Calu3 (cell line): ENCODE data around the gene ZNF684. TPM values are rescaled to one million over a fixed set of nuclear protein-coding genes. Genes with fewer than 3 reads are reported as not detected.
A peak's percentile ranks its signal among the peaks of the same experiment; 100 is the strongest.

Experiments used
- BruUV-seq: library from RNA; stranded (reverse); fragments of 400-500 nt; replicated peaks from 2 replicates; lab custom pipeline; 2021; lab: Mats Ljungman, UMichigan
- CTCF ChIA-PET: fragments of 300-600 bp; sonication (Branson Sonifier 250); formaldehyde crosslinking; loops from one replicate; lab custom pipeline; 2022; ENCODE audit warnings: antibody characterized with exemption; lab: Charles Lee
- DNase-seq: peaks from one replicate; pipeline ENCODE4 v3.0.0; 2022
- H3K27ac Mint-ChIP-seq: one replicate; pipeline ENCODE4 v1.8.0; 2022; ENCODE audit warnings: mixed read lengths; ENCODE audit not compliant: unreplicated experiment
- H3K27me3 Mint-ChIP-seq: one replicate; pipeline ENCODE4 v1.8.0; 2022; ENCODE audit warnings: mixed read lengths; ENCODE audit not compliant: unreplicated experiment
- H3K36me3 Mint-ChIP-seq: one replicate; pipeline ENCODE4 v1.8.0; 2022; ENCODE audit warnings: mild to moderate bottlenecking, moderate library complexity, mixed read lengths; ENCODE audit not compliant: insufficient read depth, unreplicated experiment
- H3K4me1 Mint-ChIP-seq: one replicate; pipeline ENCODE4 v1.8.0; 2022; ENCODE audit warnings: mild to moderate bottlenecking, low read depth, mixed read lengths; ENCODE audit not compliant: unreplicated experiment
- H3K4me3 Mint-ChIP-seq: one replicate; pipeline ENCODE4 v1.8.0; 2022; ENCODE audit warnings: mild to moderate bottlenecking, low read depth, moderate library complexity, mixed read lengths; ENCODE audit not compliant: unreplicated experiment
- H3K9me3 Mint-ChIP-seq: one replicate; pipeline ENCODE4 v1.8.0; 2022; ENCODE audit warnings: low read depth, mixed read lengths; ENCODE audit not compliant: unreplicated experiment
- intact Hi-C: fragments of 100-400 bp; cut with micrococcal nuclease; formaldehyde crosslinking; loops from one replicate; pipeline ENCODE4 v1.10.0; 2022; ENCODE audit not compliant: unreplicated experiment
- total RNA-seq: library from RNA; stranded (reverse); gene quantifications from 2 replicates; pipeline ENCODE4 v1.2.3, GENCODE V29; 2022
- TF ChIP-seq, protein P1 (sequence below): fragments of 200-600 bp; IDR thresholded peaks from one replicate; pipeline ENCODE4 v1.8.0; 2022; ENCODE audit warnings: antibody characterized with exemption; ENCODE audit not compliant: unreplicated experiment

Gene ZNF684
- total RNA-seq, 1 experiment from 2014 or later, result 5.1 TPM

DNA sequence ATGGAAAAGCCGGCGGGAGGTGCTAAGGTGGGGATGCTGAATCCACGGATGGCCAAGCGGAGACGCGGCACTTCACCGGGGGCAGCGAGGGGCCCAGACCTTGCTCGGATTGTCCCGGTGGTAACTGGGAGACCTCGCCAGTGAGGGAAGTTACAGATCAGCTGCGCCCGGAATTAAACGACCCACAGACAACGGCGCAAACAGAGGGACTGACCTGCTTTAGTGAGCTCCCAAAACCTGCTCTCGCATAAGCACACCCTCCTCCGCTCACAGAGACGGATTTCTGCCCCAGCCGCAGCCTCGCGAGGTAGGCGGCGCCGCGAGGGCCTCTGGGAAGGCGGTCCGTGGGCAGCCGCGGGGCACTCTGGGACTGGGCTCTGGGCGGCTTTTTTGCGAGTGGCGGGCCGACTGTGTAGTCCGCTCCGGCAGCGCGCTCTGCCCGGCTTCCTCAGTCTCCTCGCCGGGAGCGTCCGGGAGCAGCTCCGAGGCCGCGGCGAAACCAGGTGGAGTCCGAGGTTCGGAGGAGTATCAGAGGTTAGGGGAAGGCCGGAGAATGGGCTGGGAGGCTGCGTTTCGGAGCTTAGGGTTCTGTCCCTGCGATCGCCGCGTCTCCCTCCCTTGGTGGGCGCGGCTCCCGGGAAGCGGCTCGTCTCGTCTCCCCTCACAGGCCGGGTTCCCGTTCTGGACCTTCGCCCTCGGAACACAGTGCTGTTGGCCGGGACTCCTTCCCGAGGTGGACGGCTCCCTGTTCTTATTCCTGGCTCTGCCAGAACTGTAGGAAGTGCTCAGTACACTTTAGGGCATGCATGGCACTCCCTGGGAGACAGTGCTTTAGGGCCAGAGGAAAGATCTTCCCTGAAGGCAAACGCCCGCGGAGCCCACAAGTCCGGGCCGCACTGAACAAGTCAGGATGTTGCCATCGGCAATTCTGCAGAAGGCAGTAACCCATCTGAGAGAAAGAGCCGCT, 22.8 kb upstream of the ZNF684 start, which contains the start of gene EXO5:
Gene EXO5, plus strand, starts transcription at position 393 of the 967 bp plus-strand sequence. CDS start 5,778 bp downstream, outside the sequence.
- H3K9me3 Mint-ChIP-seq, result peaks cover 22% of the 10 kb centered on the region
- TF ChIP-seq, protein P1, sequence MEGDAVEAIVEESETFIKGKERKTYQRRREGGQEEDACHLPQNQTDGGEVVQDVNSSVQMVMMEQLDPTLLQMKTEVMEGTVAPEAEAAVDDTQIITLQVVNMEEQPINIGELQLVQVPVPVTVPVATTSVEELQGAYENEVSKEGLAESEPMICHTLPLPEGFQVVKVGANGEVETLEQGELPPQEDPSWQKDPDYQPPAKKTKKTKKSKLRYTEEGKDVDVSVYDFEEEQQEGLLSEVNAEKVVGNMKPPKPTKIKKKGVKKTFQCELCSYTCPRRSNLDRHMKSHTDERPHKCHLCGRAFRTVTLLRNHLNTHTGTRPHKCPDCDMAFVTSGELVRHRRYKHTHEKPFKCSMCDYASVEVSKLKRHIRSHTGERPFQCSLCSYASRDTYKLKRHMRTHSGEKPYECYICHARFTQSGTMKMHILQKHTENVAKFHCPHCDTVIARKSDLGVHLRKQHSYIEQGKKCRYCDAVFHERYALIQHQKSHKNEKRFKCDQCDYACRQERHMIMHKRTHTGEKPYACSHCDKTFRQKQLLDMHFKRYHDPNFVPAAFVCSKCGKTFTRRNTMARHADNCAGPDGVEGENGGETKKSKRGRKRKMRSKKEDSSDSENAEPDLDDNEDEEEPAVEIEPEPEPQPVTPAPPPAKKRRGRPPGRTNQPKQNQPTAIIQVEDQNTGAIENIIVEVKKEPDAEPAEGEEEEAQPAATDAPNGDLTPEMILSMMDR, result no peak
- peak within 1 kb of the TSS; percentile 61 for H3K27ac Mint-ChIP-seq
- CTCF ChIA-PET, result interaction anchor here (0.5 to 1.4 kb wide), 2 partner anchors 23 to 621 kb away, joined by 3 read pairs; partner anchors contain the start of gene ZNF684
- intact Hi-C loops, result loop anchor here (5.0 kb wide), 1 partner anchor 51 kb away; no protein-coding TSS in a partner anchor
- H3K36me3 Mint-ChIP-seq, result peaks cover 18% of the 10 kb centered on the region
- H3K4me3 Mint-ChIP-seq, result peak within 1 kb of the TSS; percentile 86
- no peaks in the 10 kb centered on the region for H3K27me3 Mint-ChIP-seq
- peak; percentile 78 for DNase-seq
- peaks cover 9% of the 10 kb centered on the region for H3K4me1 Mint-ChIP-seq
- no TSS peak for BruUV-seq

DNA sequence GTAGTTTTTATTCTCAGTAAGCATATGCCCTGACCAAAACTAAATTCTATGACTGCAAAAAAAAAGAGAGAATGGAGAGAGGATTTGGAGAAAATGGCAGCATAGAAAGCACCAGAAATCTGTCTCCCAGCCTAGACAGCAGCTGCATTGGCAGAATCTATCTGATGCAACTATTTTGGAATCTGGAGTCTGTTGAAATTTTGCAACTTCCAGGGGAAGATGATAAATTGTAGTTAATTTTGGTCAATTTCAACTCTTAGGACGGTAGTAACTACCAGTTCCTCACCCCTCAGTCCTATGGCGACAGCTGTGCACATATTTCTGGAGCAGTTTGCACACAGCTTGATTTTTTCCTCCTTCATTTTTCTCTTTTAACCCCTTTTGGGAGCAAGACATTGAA, 11.9 kb upstream of the ZNF684 start:
- no TSS peak for BruUV-seq
- Mint-ChIP-seq H3K4me3 (no peak overlapping the region), H3K36me3 (peaks cover 6% of the 10 kb centered on the region), H3K9me3 (peaks cover 15% of the 10 kb centered on the region), H3K27me3 (no peaks in the 10 kb centered on the region), H3K4me1 (no peaks in the 10 kb centered on the region), H3K27ac (no peak overlapping the region)
- TF ChIP-seq, protein P1, result no peak
- CTCF ChIA-PET, result no interaction called here
- DNase-seq, result no peak
- intact Hi-C loops, result no loop called here

DNA sequence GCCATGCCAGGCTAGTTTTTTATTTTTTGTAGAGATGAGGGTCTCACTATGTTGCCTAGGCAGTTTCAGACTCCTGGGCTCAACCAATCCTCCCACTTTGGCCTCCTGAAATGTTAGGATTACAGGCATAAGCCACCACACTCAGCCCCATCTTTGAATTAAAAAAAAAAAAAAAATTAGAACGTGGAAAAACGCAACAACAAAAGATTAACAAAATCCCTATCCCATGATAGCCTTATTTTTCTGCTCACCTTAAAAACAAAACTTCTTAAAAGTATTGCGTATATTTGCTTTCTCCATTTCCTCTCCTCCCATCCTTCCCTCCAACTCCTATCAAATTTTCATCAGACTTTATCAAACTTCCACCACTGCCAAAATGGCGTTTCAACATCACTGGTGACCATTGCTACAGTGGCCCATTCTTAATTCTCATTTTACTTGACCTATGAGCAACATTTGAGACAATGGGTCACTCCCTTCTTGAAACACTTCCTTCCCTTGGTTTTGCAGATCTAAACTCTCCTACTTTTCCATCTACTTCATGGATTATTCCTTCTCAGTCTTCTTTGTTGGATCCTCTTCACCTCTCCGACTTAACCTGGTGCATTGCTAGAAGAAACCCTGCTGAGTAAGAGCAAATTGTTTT, 579 bp upstream of the ZNF684 start:
- Mint-ChIP-seq H3K27me3 (no peaks in the 10 kb centered on the region), H3K4me3 (peak overlapping the region; percentile 81), H3K27ac (peak overlapping the region; percentile 89), H3K9me3 (peaks cover 3% of the 10 kb centered on the region), H3K4me1 (peaks cover 22% of the 10 kb centered on the region), H3K36me3 (peaks cover 13% of the 10 kb centered on the region)
- intact Hi-C loops, result loop anchor here (10.0 kb wide), 1 partner anchor 454 kb away; no protein-coding TSS in a partner anchor
- TSS peak; percentile 96 for BruUV-seq
- TF ChIP-seq, protein P1, result no peak
- CTCF ChIA-PET, result interaction anchor here (1.5 kb wide), 1 partner anchor 22 kb away, joined by 3 read pairs; the partner anchor contains the start of gene EXO5
- no peak for DNase-seq

DNA sequence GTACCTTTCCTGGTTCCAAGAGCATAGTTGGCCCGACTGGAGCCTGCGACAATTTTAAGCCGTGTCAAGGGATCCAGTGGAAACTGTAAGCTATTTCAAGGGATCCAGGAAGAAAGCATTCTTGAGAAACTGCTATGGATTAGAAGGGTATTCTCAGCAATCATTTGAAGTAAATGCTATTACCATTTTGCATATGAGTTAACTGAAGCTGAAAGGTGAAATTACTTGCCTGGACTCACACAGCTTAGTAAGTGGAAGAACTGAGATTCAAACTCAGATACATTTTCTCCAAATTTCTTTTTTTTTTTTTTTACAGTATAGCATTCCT, 589 bp downstream of the ZNF684 start:
- H3K27me3 Mint-ChIP-seq, result no peaks in the 10 kb centered on the region
- peak overlapping the region; percentile 81 for H3K4me3 Mint-ChIP-seq
- peaks cover 13% of the 10 kb centered on the region for H3K36me3 Mint-ChIP-seq
- TF ChIP-seq, protein P1, result no peak
- peaks cover 22% of the 10 kb centered on the region for H3K4me1 Mint-ChIP-seq
- BruUV-seq, result TSS peak; percentile 58
- CTCF ChIA-PET, result interaction anchor here (0.6 to 1.5 kb wide), 5 partner anchors 16 to 697 kb away, joined by 3 to 4 read pairs (median 4); partner anchors contain the start of gene EXO5
- no peak for DNase-seq
- H3K27ac Mint-ChIP-seq, result peak overlapping the region; percentile 89
- intact Hi-C loops, result loop anchor here (10.0 kb wide), 1 partner anchor 453 kb away; no protein-coding TSS in a partner anchor
- H3K9me3 Mint-ChIP-seq, result no peaks in the 10 kb centered on the region
